H1 (cell line): Measurements from ENCODE around the gene ALLC. TPM values are rescaled to one million over a fixed set of nuclear protein-coding genes. Genes with fewer than 3 reads are reported as not detected.

Experiments
- CTCF ChIA-PET: fragments of 300-600 bp; sonication (Branson Sonifier 250); formaldehyde crosslinking; loops from one replicate; lab custom pipeline; 2021; ENCODE audit not compliant: partially characterized antibody; lab: Charles Lee
- POLR2A ChIA-PET: fragments of 300-600 bp; sonication (Branson Sonifier 250); formaldehyde crosslinking; loops from one replicate; lab custom pipeline; 2021; ENCODE audit warnings: inconsistent platforms; ENCODE audit not compliant: partially characterized antibody; lab: Charles Lee
- DNase-seq, 2 experiments: peaks; one replicate each; pipeline versions ENCODE4 v3.0.0 to v3.0.0-alpha.2; 2010 to 2022; ENCODE audit warnings: low spot score in 2 of 2, low read depth in 1 of 2, mixed read lengths in 1 of 2
- FAIRE-seq: peaks from 2 replicates; lab custom pipeline; 2011; peaks lifted over from hg19 to GRCh38; lab: Jason Lieb, UNC
- H2AFZ ChIP-seq: 2 replicates; pipeline ENCODE4 v1.8.1; 2012; ENCODE audit warnings: low read length, inconsistent platforms
- H2AK5ac ChIP-seq: 2 replicates; pipeline ENCODE4 v1.6.1; 2013; ENCODE audit warnings: low read depth, low read length
- H2BK120ac ChIP-seq: replicated peaks from 2 replicates; pipeline ENCODE3; 2013; ENCODE audit warnings: low read depth, low read length, inconsistent platforms
- H2BK12ac ChIP-seq: 2 replicates; pipeline ENCODE4 v1.6.1; 2013; ENCODE audit warnings: low read depth, low read length
- H2BK15ac ChIP-seq: 2 replicates; pipeline ENCODE4 v1.6.1; 2013; ENCODE audit warnings: low read length
- H2BK20ac ChIP-seq: 2 replicates; pipeline ENCODE4 v1.6.1; 2013; ENCODE audit warnings: low read length
- H2BK5ac ChIP-seq: 2 replicates; pipeline ENCODE4 v1.6.1; 2013; ENCODE audit warnings: low read depth, low read length
- H3K14ac ChIP-seq: 2 replicates; pipeline ENCODE4 v1.6.1; 2013; ENCODE audit warnings: inconsistent platforms; ENCODE audit not compliant: insufficient read length
- H3K18ac ChIP-seq: 2 replicates; pipeline ENCODE4 v1.6.1; 2013; ENCODE audit warnings: low read length; ENCODE audit errors: extremely low read depth
- H3K23ac ChIP-seq: 2 replicates; pipeline ENCODE4 v1.6.1; 2013; ENCODE audit warnings: inconsistent platforms; ENCODE audit not compliant: insufficient read length
- H3K23me2 ChIP-seq: 2 replicates; pipeline ENCODE4 v1.6.1; 2013; ENCODE audit warnings: low read depth, low read length
- H3K27ac ChIP-seq: 2 replicates; pipeline ENCODE4 v1.6.1; 2011; ENCODE audit warnings: low read depth, low read length, inconsistent platforms
- H3K27me3 ChIP-seq, 4 experiments: replicated peaks in 1 of 4; 1 replicate in 1 of 4; 2 replicates in 3 of 4; pipeline versions ENCODE4 v1.6.1 to v1.8.1; 2011 to 2013; ENCODE audit warnings: low read length in 3 of 4, mild to moderate bottlenecking in 3 of 4, inconsistent platforms in 2 of 4, mixed read lengths in 2 of 4, moderate library complexity in 1 of 4; ENCODE audit not compliant: control insufficient read depth in 3 of 4, insufficient read depth in 3 of 4; ENCODE audit errors: extremely low read depth in 1 of 4
- H3K36me3 ChIP-seq, 4 experiments: 2 replicates each; pipeline versions ENCODE4 v1.6.1 to v1.8.1; 2011 to 2013; ENCODE audit warnings: mild to moderate bottlenecking in 4 of 4, low read length in 3 of 4, moderate library complexity in 2 of 4, control low read depth in 1 of 4, inconsistent platforms in 1 of 4; ENCODE audit not compliant: insufficient read depth in 4 of 4, control insufficient read depth in 2 of 4
- H3K4ac ChIP-seq: replicated peaks from 2 replicates; pipeline ENCODE3; 2013; ENCODE audit warnings: low read length, low read depth, mixed read lengths, inconsistent platforms; ENCODE audit not compliant: insufficient read length
- H3K4me1 ChIP-seq, 4 experiments: replicated peaks in 1 of 4; 1 replicate in 1 of 4; 2 replicates in 3 of 4; pipeline versions ENCODE4 v1.6.1 to v1.8.1; 2011 to 2013; ENCODE audit warnings: low read length in 3 of 4, inconsistent platforms in 2 of 4, mixed read lengths in 1 of 4; ENCODE audit not compliant: insufficient read depth in 4 of 4, control insufficient read depth in 3 of 4
- H3K4me2 ChIP-seq, 2 experiments: 2 replicates each; pipeline versions ENCODE4 v1.6.1 to v1.8.1; 2011 to 2013; ENCODE audit warnings: low read depth in 2 of 2, low read length in 2 of 2, control low read depth in 1 of 2, inconsistent platforms in 1 of 2, mild to moderate bottlenecking in 1 of 2; ENCODE audit not compliant: insufficient read depth in 1 of 2
- H3K4me3 ChIP-seq, 4 experiments: fragments of 200-600, 300-600 bp in 1 of 4; sonication (generic), shearing (Covaris generic), sonication (Bioruptor Twin) in 1 of 4; 2 replicates each; pipeline versions ENCODE4 v1.5.1 to v1.8.1; 2011 to 2016; ENCODE audit warnings: low read length in 4 of 4, low read depth in 3 of 4, control low read depth in 2 of 4, inconsistent platforms in 2 of 4, mild to moderate bottlenecking in 2 of 4, mixed read lengths in 1 of 4, moderate library complexity in 1 of 4; ENCODE audit not compliant: insufficient read depth in 2 of 4; ENCODE audit errors: extremely low read depth in 1 of 4
- H3K56ac ChIP-seq: replicated peaks from 2 replicates; pipeline ENCODE3; 2013; ENCODE audit warnings: low read depth, mild to moderate bottlenecking, mixed read lengths, low read length, inconsistent platforms; ENCODE audit not compliant: insufficient read length
- H3K79me1 ChIP-seq: 2 replicates; pipeline ENCODE4 v1.6.1; 2013; ENCODE audit warnings: low read depth, low read length, control low read depth
- H3K79me2 ChIP-seq, 2 experiments: 2 replicates each; pipeline versions ENCODE4 v1.6.1 to v1.8.1; 2012 to 2013; ENCODE audit warnings: low read length in 2 of 2, mild to moderate bottlenecking in 2 of 2, inconsistent platforms in 1 of 2; ENCODE audit not compliant: insufficient read depth in 2 of 2, control insufficient read depth in 1 of 2
- H3K9ac ChIP-seq, 4 experiments: replicated peaks in 1 of 4; 1 replicate in 1 of 4; 2 replicates in 3 of 4; pipeline versions ENCODE4 v1.6.1 to v1.8.1; 2011 to 2013; ENCODE audit warnings: low read depth in 3 of 4, low read length in 3 of 4, control low read depth in 2 of 4, mild to moderate bottlenecking in 2 of 4, moderate library complexity in 2 of 4, inconsistent platforms in 1 of 4; ENCODE audit errors: extremely low read depth in 1 of 4
- H3K9me3 ChIP-seq, 2 experiments: 2 replicates each; pipeline versions ENCODE4 v1.6.1 to v1.8.1; 2012 to 2013; ENCODE audit warnings: mild to moderate bottlenecking in 2 of 2, moderate library complexity in 2 of 2, control low read depth in 1 of 2, inconsistent platforms in 1 of 2, low read depth in 1 of 2, low read length in 1 of 2, mixed read lengths in 1 of 2; ENCODE audit not compliant: insufficient read depth in 2 of 2
- H4K20me1 ChIP-seq, 2 experiments: replicated peaks in 1 of 2; 2 replicates each; pipeline versions ENCODE3 to v1.8.1; 2011 to 2013; ENCODE audit warnings: inconsistent platforms in 2 of 2, low read length in 2 of 2, mild to moderate bottlenecking in 1 of 2; ENCODE audit not compliant: insufficient read depth in 2 of 2, control insufficient read depth in 1 of 2
- H4K5ac ChIP-seq: 2 replicates; pipeline ENCODE4 v1.6.1; 2013; ENCODE audit warnings: low read length, low read depth, mixed read lengths, inconsistent platforms; ENCODE audit not compliant: insufficient read length
- H4K8ac ChIP-seq: 2 replicates; pipeline ENCODE4 v1.8.0; 2013; ENCODE audit warnings: mild to moderate bottlenecking, moderate library complexity, low read length, inconsistent platforms; ENCODE audit not compliant: insufficient read depth; ENCODE audit errors: extremely low read depth
- H4K91ac ChIP-seq: replicated peaks from 2 replicates; pipeline ENCODE3; 2013; ENCODE audit warnings: low read length, mixed read lengths, inconsistent platforms; ENCODE audit not compliant: insufficient read length
- BRCA1 ChIP-seq: IDR thresholded peaks from 2 replicates; pipeline ENCODE4 v1.6.1; 2012; ENCODE audit warnings: low read depth, low read length, improper control_type of control experiment
- E2F6 ChIP-seq: IDR thresholded peaks from 2 replicates; pipeline ENCODE4 v1.6.1; 2012; ENCODE audit warnings: inconsistent platforms
- EGR1 ChIP-seq: IDR thresholded peaks from 2 replicates; pipeline ENCODE4 v1.6.1; 2011; ENCODE audit warnings: low read depth, low read length, borderline replicate concordance
- KDM4A ChIP-seq: IDR thresholded peaks from one replicate; pipeline ENCODE4 v1.7.1; 2012; ENCODE audit warnings: low read depth, mild to moderate bottlenecking, moderate library complexity, low read length, inconsistent platforms; ENCODE audit not compliant: severe bottlenecking
- MAFK ChIP-seq: IDR thresholded peaks from 2 replicates; pipeline ENCODE4 v1.6.1; 2012; ENCODE audit warnings: low read depth, mild to moderate bottlenecking, improper control_type of control experiment, low read length
- MAX ChIP-seq: IDR thresholded peaks from 2 replicates; pipeline ENCODE4 v1.6.1; 2012; ENCODE audit warnings: inconsistent platforms
- RAD21 ChIP-seq, 2 experiments: IDR thresholded peaks in 1 of 2; conservative IDR thresholded peaks in 1 of 2; 2 replicates each; pipeline ENCODE4 v1.6.1; 2011; ENCODE audit warnings: low read depth in 2 of 2, low read length in 2 of 2, improper control_type of control experiment in 1 of 2, inconsistent platforms in 1 of 2, mild to moderate bottlenecking in 1 of 2, moderate library complexity in 1 of 2
- SAP30 ChIP-seq: fragments of 300-600 bp; sonication (generic); IDR thresholded peaks from 2 replicates; pipeline ENCODE4 v1.7.1; 2012; ENCODE audit warnings: low read length, moderate library complexity, mild to moderate bottlenecking, inconsistent platforms; ENCODE audit not compliant: insufficient read depth, insufficient replicate concordance
- SIRT6 ChIP-seq: IDR thresholded peaks from one replicate; pipeline ENCODE4 v1.7.1; 2012; ENCODE audit warnings: low read length, inconsistent platforms
- SRF ChIP-seq: IDR thresholded peaks from 2 replicates; pipeline ENCODE4 v1.6.1; 2011; ENCODE audit warnings: mild to moderate bottlenecking, low read depth, low read length, moderate library complexity
- TAF1 ChIP-seq: IDR thresholded peaks from 2 replicates; pipeline ENCODE4 v1.6.1; 2011; ENCODE audit warnings: mild to moderate bottlenecking, low read depth, low read length
- WGBS, 2 experiments: shearing (Covaris generic) in 1 of 2; methylation state at CpG; one replicate each; pipeline versions ENCODE4 v1.1.6 to v1.1.7; 2013 to 2015; ENCODE audit warnings: low lambda C conversion rate in 2 of 2, mixed read lengths in 2 of 2, inconsistent platforms in 1 of 2, low coverage in 1 of 2, missing lambda C conversion rate in 1 of 2; ENCODE audit not compliant: insufficient replicate concordance in 2 of 2, insufficient coverage in 1 of 2, insufficient read length in 1 of 2; ENCODE audit errors: extremely low coverage in 1 of 2, missing lambda C conversion rate in 1 of 2; 5-methylcytosine and 5-hydroxymethylcytosine counted together
- polyA plus RNA-seq, 7 experiments: library from polyadenylated mRNA; depleted of rRNA in 3 of 7; stranded (reverse) in 5 of 7; unstranded in 2 of 7; fragments of >200 nt in 5 of 7; fragments of 200-250 nt in 2 of 7; gene quantifications; 1 replicate in 5 of 7; 2 replicates in 1 of 7; 4 replicates in 1 of 7; pipeline versions ENCODE4 v1.2.1 to v1.2.3, GENCODE V29; 2011 to 2013; ENCODE audit warnings: missing spikeins in 2 of 7, mixed read lengths in 2 of 7
- total RNA-seq: library from RNA; stranded (reverse); fragmentation: NEBNext Ultra II Directional; extraction: Animal tissue kit (Norgen Biotek cat#: 25700); gene quantifications from 2 replicates; pipeline ENCODE4 v1.2.1, GENCODE V29; 2021

The ALLC gene
- total and polyA plus RNA-seq, 2 of the 8 experiments (the other 6 are each of a cell fraction or from before 2014, with no cell fraction given): not detected

- no peak for FAIRE-seq
- Histone ChIP-seq H3K18ac (no peak overlapping the region), H3K23me2 (peaks cover 4% of the 10 kb centered on the region; the same call in 1 of the 2 replicates), H2BK5ac (no peak overlapping the region), H3K27ac (no peak overlapping the region), H3K56ac (no peak overlapping the region), H3K27me3 (peaks cover 5 to 17% (median 9%) of the 10 kb centered on the region in 4 experiments; a peak in 6 of 7 replicates), H2BK20ac (no peak overlapping the region), H3K4me1 (peaks cover 0 to 3% (median 1%) of the 10 kb centered on the region in 4 experiments; a peak in 4 of 7 replicates), H2BK12ac (no peak overlapping the region), H3K9ac (peak overlapping the region in 1 of 4 experiments; percentile 54; a peak in 2 of 7 replicates), H4K8ac (peak overlapping the region; percentile 62; the same call in 1 of the 2 replicates), H3K14ac (no peak overlapping the region), H2BK120ac (no peak overlapping the region), H4K91ac (no peak overlapping the region), H3K4ac (no peak overlapping the region), H2BK15ac (no peak overlapping the region), H3K4me2 (peak overlapping the region in 1 of 2 experiments; percentile 64; a peak in 2 of 4 replicates), H2AFZ (peak overlapping the region; percentile 95; the same call in 1 of the 2 replicates), H3K9me3 (peaks cover 0 to 8% of the 10 kb centered on the region in 2 experiments; a peak in 1 of 4 replicates), H4K5ac (no peak overlapping the region), H3K79me2 (no peaks in the 10 kb centered on the region), H3K4me3 (peak overlapping the region in 3 of 4 experiments; percentile 17 to 62 (median 35); a peak in 4 of 8 replicates), H3K23ac (no peak overlapping the region), H3K36me3 (no peaks in the 10 kb centered on the region), H3K79me1 (no peaks in the 10 kb centered on the region), H4K20me1 (no peaks in the 10 kb centered on the region), H2AK5ac (no peak overlapping the region)
- 42% methylated on average over 47 of the region's 73 CpGs; no CpG with 5 or more reads in 1 of the 2 experiments for WGBS, 2 experiments
- POLR2A ChIA-PET: no interaction called here
- CTCF ChIA-PET: no interaction called here
- DNase-seq: no peak
- TF ChIP-seq TAF1 (no peak), E2F6 (peak; percentile 66), MAX (peak; percentile 56), EGR1 (no peak), SIRT6 (no peak), RAD21 (IDR thresholded peaks at IDR 0.05 in 1 of 2, conservative IDR thresholded peaks at IDR 0.05 in 1 of 2; ENCODE audit: low read depth in 2 of 2, low read length in 2 of 2) (no peak), MAFK (no peak), KDM4A (peak; percentile 96), SAP30 (no peak), SRF (no peak), BRCA1 (no peak)
Observed at GRCh38 chr2:3703757-3704355, 45.9 kb downstream of the ALLC start.
